NCI-H774 (cell line): Measurements from ENCODE around the gene CDC27.
A peak's percentile ranks its signal among the peaks of the same experiment; 100 is the strongest.
"Not testable (repeated sequence)": the region's sequence is repeated elsewhere in the genome, so short reads cannot be mapped to it uniquely, and the experiment has no call there.

Source experiments
- DNase-seq: peaks from one replicate; lab custom pipeline; 2025; lab: John Stamatoyannopoulos, UW

CDC27 gene

GRCh38 chr17:47188876-47189731 is at the start of gene CDC27:
CDC27 (minus strand) TSS chr17:47189295; CDS start chr17:47189172, 123 bp downstream.
- peak; percentile 100 for DNase-seq

- no peak for DNase-seq
These were observed 49.4 kb upstream of the CDC27 start for GRCh38 chr17:47238321-47239010.

GRCh38 chr17:47237841-47238240 is 48.7 kb upstream of the CDC27 start:
- no peak for DNase-seq

- DNase-seq, result no peak
These were observed 46.8 kb upstream of the CDC27 start for GRCh38 chr17:47235923-47236322.

- DNase-seq, result no peak
These were observed 46.4 kb upstream of the CDC27 start for GRCh38 chr17:47235506-47235905.

- no peak for DNase-seq
These were observed 43.4 kb upstream of the CDC27 start for GRCh38 chr17:47232465-47232864.

GRCh38 chr17:47231866-47232265 is 42.8 kb upstream of the CDC27 start:
- no peak for DNase-seq

- DNase-seq, result no peak
These were observed 42.2 kb upstream of the CDC27 start for GRCh38 chr17:47231334-47231733.

GRCh38 chr17:47230864-47231263 is 41.8 kb upstream of the CDC27 start:
- no peak for DNase-seq

- DNase-seq, result peak; percentile 87
These were observed 40.7 kb upstream of the CDC27 start for GRCh38 chr17:47229535-47230443.

GRCh38 chr17:47227862-47228261 is 38.8 kb upstream of the CDC27 start:
- no peak for DNase-seq

- DNase-seq, result no peak
These were observed 37.0 kb upstream of the CDC27 start for GRCh38 chr17:47225911-47226688.

GRCh38 chr17:47225436-47225858 is 36.4 kb upstream of the CDC27 start:
- DNase-seq, result no peak

GRCh38 chr17:47224966-47225365 is 35.9 kb upstream of the CDC27 start:
- no peak for DNase-seq

- DNase-seq, result not testable (repeated sequence)
These were observed 35.0 kb upstream of the CDC27 start for GRCh38 chr17:47224077-47224476.

GRCh38 chr17:47223460-47223859 is 34.4 kb upstream of the CDC27 start:
- no peak for DNase-seq

- DNase-seq, result no peak
These were observed 33.9 kb upstream of the CDC27 start for GRCh38 chr17:47223007-47223406.

GRCh38 chr17:47222047-47222446 is 33.0 kb upstream of the CDC27 start:
- DNase-seq, result no peak

GRCh38 chr17:47221154-47221553 is 32.1 kb upstream of the CDC27 start:
- no peak for DNase-seq

- DNase-seq, result peak; percentile 9
These were observed 31.5 kb upstream of the CDC27 start for GRCh38 chr17:47220531-47220999.
